Retinal pigment epithelial cell (primary cell): ENCODE measurements around the gene IRS2.

Experiments
- DNase-seq: peaks from one replicate; pipeline ENCODE4 v3.0.0-alpha.2; 2010; ENCODE audit warnings: low read depth
- H3K4me3 ChIP-seq: 2 replicates; pipeline ENCODE4 v1.5.1; 2011; ENCODE audit warnings: mild to moderate bottlenecking, low read length, control low read depth, moderate library complexity
- CTCF ChIP-seq: conservative IDR thresholded peaks from 2 replicates; pipeline ENCODE4 v1.5.1; 2011; ENCODE audit warnings: low read depth, low read length, control low read depth, inconsistent platforms

The IRS2 gene

GRCh38 chr13:109795011-109795410 lies 8.6 kb upstream of the IRS2 start:
- H3K4me3 ChIP-seq: no peak overlapping the region
- DNase-seq: no peak
- TF ChIP-seq CTCF: no peak

DNA sequence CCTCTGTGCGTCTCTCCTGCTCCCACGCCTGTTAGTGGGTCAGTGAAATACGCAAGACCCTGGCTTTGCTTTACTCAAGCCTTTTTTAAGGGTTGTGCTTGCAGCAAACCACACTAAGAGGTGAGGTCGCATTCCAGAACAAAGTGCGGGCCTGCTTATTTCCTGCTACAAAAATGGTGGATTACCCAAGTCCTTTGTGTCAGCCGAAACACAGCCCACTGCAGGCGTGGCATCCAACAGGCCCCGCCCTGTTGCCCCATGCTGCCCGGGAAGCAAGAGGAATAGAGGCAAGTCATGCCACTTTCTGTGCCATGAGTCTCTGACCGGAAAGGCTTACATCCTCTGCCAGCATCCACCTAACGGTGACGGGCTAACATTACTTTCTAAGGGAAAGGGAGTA lies 7.7 kb upstream of the IRS2 start:
- no peak overlapping the region for H3K4me3 ChIP-seq
- no peak for DNase-seq
- TF ChIP-seq CTCF: no peak

DNA sequence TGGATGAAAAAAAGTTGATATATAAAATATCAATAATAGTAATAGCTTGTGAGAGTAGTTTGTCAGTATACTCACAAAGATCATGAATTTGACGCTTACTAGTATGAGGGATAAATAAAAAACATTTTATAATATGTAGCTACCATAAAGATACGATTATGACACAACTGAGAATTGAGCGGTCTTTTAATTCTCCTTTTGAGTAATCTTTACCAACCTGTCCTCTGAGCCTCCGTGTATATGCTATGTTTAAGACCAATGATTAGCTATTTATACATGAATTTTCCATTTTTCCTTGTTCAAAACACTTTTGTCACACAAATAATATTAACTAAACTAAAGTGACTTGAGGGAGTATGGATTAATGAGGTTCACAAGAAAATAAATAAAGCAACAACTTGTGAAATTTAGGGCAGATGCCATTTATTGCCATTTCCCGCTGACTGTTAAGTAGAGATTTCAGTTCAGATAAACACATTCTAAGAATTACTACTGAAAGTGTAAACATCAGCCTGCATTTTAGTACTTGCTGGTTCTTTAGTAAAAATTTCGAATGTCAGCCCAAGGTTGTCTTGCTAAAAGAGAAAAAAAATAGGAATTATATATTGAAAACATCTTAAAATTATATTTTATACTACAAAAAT lies 6.2 kb upstream of the IRS2 start:
- no peak for DNase-seq
- TF ChIP-seq CTCF: no peak

DNA sequence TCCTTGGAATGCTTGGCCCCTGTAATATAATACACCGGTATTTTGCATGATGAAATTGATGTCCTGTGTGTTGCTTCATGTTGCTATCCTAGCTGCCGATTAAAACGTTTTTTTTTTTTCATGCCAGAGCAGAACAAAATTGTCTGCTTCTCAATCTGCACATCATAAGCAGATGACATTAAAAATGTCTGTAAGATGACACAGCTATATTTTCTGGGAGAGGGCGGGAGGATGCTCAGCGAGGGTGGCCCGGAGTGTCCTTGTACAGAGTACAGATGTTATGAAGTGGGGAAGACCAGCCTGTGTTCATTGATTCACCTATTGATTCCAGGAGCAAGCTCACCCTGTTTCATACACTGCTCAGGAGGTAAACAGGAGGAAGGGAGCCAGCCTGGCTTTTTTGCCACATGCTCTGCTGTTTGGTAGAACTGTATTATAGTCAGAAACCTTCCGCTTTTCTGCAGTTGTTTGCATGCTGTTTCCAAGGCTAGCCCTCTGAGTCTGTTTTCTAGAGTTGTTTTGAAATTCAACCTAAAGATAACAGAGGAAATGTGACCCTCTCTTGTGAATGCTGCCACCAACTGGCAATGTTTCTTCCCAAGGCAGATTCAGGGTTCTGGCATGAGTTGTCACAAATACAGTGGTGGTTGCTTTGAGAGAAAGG lies 4.7 kb upstream of the IRS2 start:
- DNase-seq: no peak
- peak; percentile 65 for TF ChIP-seq CTCF
- no peak overlapping the region for H3K4me3 ChIP-seq

More for the DNA sequence above, 6.2 kb upstream of the IRS2 start:
- H3K4me3 ChIP-seq: no peak overlapping the region

DNA sequence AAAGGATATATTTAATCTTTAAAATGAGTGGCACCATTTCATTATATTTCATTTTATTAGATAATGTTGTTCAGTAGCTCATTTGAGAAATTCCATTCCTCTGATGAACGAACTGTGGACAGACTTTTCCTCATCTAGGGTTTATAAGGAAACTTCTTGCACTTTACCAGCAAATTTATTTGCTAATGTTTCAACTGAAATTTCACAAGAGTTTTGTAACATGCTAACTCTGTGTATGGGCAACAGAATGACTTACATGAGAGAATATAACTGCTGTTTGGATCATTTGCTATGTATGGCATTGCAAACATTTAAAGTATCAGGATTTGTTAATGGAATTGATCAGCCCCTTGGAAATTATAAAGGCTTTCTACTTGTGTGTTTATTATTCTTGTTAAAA lies 3.7 kb upstream of the IRS2 start:
- no peak for DNase-seq
- TF ChIP-seq CTCF: no peak
- H3K4me3 ChIP-seq: no peak overlapping the region

DNA sequence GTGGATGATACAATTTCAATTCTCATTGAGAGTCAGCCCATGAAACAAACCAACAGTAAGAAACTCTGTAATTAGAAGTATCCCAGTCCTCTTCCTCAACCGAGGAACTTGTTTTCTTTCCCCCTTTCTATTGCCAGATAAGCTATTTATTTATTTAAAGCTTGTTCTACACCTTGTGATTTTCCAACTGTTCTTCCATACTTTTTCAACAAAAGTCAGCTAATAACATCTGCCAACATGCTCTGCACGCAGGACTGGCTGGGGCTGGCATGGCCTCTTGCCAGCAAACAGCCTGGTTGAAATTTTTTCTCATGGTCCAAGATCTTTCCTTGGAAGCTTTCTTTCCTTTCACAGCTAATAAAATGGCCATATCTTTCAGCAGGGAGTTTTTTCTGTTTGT lies 2.9 kb upstream of the IRS2 start:
- TF ChIP-seq CTCF: no peak
- H3K4me3 ChIP-seq: no peak overlapping the region
- DNase-seq: no peak
